Right cardiac atrium (tissue), 5 donors: ENCODE measurements around the gene SSRP1. TPM values are rescaled to one million over a fixed set of nuclear protein-coding genes. Genes with fewer than 3 reads are reported as not detected.

ENCODE experiments used
- ATAC-seq, 2 donors: fragments of 200-7000 bp; cut with Tn5 transposase; one replicate each; pipeline versions ENCODE4 v1.8.0 to v1.9.1; 2020; ENCODE audit warnings: moderate library complexity in 2 of 2, mild to moderate bottlenecking in 1 of 2
- DNase-seq, 3 donors: peaks; one replicate each; pipeline ENCODE4 v3.0.0-alpha.2; 2020
- H3K27ac ChIP-seq: one replicate; pipeline ENCODE4 v1.5.1; 2013; ENCODE audit warnings: mild to moderate bottlenecking, low read length, control low read depth, moderate library complexity
- H3K27me3 ChIP-seq: one replicate; pipeline ENCODE4 v1.6.1; 2013; ENCODE audit not compliant: control insufficient read depth, insufficient read depth
- H3K4me1 ChIP-seq: one replicate; pipeline ENCODE4 v1.6.1; 2013; ENCODE audit warnings: low read length; ENCODE audit not compliant: control insufficient read depth, insufficient read depth
- H3K4me3 ChIP-seq: one replicate; pipeline ENCODE4 v1.5.1; 2013; ENCODE audit warnings: low read length, control low read depth
- H3K9me3 ChIP-seq: one replicate; pipeline ENCODE4 v1.6.1; 2013; ENCODE audit warnings: low read length; ENCODE audit not compliant: control insufficient read depth
- WGBS: extraction: QIAGEN DNeasy Blood & Tissue Kit; methylation state at CpG from one replicate; pipeline ENCODE4 v1.1.7; 2013; 5-methylcytosine and 5-hydroxymethylcytosine counted together
- intact Hi-C, 4 donors: fragments of 100-400 bp; cut with DNase I; formaldehyde crosslinking; loops; one replicate each; pipeline versions ENCODE4 v1.11.0 to v1.14.0; 2022 to 2023
- polyA plus RNA-seq: library from polyadenylated mRNA; stranded (reverse); fragments of 200-250 nt; gene quantifications from one replicate; pipeline ENCODE4 v1.2.3, GENCODE V29; 2013
- total RNA-seq, 4 donors: library from RNA; stranded (reverse); fragmentation: NEBNext Ultra II Directional; extraction: Animal tissue kit (Norgen Biotek cat#: 25700); gene quantifications; one replicate each; pipeline ENCODE4 v1.2.1, GENCODE V29; 2021
- donor health status: healthy with polysubstance abuse.
- donor health status: DM: no; HTN: yes; CAD: no.
- donor health status: DM: no; HTN: no; CAD: no.
- donor health status: DM: no; HTN: yes; CAD: no; lungs with severe emphysema.
- donor health status: DM: yes; HTN: yes; CAD: no.

SSRP1 gene
- total and polyA plus RNA-seq, 5 donors, result 35.0 to 46.6 (median 43.3) TPM

DNA sequence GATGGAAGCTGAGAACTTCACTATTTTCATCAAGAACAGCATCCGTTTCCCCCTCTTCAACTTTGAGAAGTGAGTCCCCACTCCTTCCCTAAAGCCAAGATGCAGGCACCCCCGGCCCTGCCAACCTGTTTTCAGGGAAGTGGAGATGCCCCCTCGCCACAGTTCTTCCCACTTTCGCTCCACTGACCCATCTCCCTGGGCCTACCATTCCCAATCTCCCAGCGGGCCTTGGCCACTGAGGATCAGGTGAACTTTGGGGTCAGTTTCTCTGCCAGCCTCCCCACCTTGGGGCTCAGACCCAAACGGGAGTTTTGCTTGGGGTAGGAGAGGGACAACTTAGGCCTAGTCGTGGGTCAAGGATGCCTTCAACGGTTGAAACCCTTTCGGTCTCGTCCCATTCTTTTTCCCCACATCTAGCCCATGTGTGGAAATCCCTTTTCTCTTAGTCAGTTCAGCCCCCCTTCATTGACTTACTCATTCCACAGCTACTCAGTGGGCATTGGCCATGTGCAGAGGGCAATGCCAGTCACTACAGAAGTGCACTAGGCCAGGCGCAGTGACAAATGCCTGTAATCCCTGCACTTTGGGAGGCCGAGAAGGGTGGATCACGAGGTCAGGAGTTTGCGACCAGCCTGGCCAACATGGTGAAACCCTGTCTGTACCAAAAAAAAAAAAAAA, 13.1 kb upstream of the SSRP1 start:
- 92% methylated on average over 14 of the region's 14 CpGs for WGBS
- intact Hi-C loops, result loop anchor here in 3 of 4 donors (5.0 to 10.0 kb wide), 6 partner anchors 106 to 296 kb away; partner anchors contain the start of gene YPEL4 (in 3 of the 3)
- Histone ChIP-seq H3K4me1 (no peaks in the 10 kb centered on the region), H3K4me3 (no peak overlapping the region), H3K27ac (no peak overlapping the region), H3K9me3 (no peaks in the 10 kb centered on the region), H3K27me3 (no peaks in the 10 kb centered on the region)
- no peak for ATAC-seq
- DNase-seq, result no peak

DNA sequence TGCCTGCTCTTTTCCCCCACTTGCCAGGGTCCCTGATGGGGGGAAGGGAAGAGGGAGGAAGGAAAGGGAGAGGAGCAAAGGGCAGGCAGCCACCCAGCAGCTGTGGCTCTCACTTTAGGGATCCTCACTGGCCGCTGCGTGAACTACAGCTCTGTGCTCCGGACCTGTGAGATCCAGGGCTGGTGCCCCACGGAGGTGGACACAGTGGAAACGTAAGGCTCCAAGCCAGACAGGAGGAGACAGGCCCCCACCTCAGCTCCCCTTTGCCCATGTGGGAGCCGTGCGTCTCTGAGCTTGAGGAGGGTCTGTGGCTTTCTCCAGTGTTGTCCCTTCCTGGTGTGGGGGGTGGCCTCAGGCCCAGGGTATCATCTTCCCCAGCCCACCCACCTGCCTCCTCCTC, 12.4 kb upstream of the SSRP1 start:
- DNase-seq, result no peak
- intact Hi-C loops, result loop anchor here in 3 of 4 donors (5.0 to 10.0 kb wide), 6 partner anchors 107 to 297 kb away; partner anchors contain the start of gene YPEL4 (in 3 of the 3)

DNA sequence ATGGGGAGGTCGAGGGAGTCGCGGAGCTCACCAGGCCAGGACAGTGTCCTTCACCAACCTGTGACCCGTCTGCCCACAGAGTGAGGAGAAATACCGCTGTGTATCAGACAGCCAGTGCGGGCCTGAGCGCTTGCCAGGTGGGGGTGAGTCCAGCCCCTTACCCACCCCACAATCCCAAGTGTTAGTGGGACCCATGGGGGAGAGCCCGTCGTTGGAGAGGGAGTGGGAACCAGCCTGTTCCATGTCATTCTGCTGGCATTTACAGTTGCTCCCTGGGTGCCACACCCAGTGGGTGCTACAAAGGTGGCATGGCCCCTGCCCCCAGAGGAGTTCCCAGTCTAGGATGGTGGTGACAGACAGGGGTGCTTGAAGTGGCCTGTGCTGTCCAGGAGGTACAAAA, 11.6 kb upstream of the SSRP1 start:
- WGBS, result 85% methylated on average over 9 of the region's 9 CpGs
- H3K27ac ChIP-seq, result no peak overlapping the region
- H3K27me3 ChIP-seq, result no peaks in the 10 kb centered on the region
- intact Hi-C loops, result loop anchor here in 3 of 4 donors (5.0 to 10.0 kb wide), 6 partner anchors 107 to 297 kb away; partner anchors contain the start of gene YPEL4 (in 3 of the 3)
- no peak for DNase-seq
- H3K4me3 ChIP-seq, result no peak overlapping the region
- H3K4me1 ChIP-seq, result no peaks in the 10 kb centered on the region
- H3K9me3 ChIP-seq, result no peaks in the 10 kb centered on the region
- ATAC-seq, result no peak

More for the DNA sequence above, 12.4 kb upstream of the SSRP1 start:
- ATAC-seq, result no peak
- 74% methylated on average over 7 of the region's 7 CpGs for WGBS
- Histone ChIP-seq H3K4me1 (no peaks in the 10 kb centered on the region), H3K27me3 (no peaks in the 10 kb centered on the region), H3K4me3 (no peak overlapping the region), H3K9me3 (no peaks in the 10 kb centered on the region), H3K27ac (no peak overlapping the region)

- peak; percentile 63 to 84 (median 81) for DNase-seq
- intact Hi-C loops, result loop anchor here in 3 of 4 donors (5.0 to 10.0 kb wide), 6 partner anchors 109 to 299 kb away; partner anchors contain the start of gene YPEL4 (in 3 of the 3)
These were observed 10.0 kb upstream of the SSRP1 start for GRCh38 chr11:57345555-57346211.

DNA sequence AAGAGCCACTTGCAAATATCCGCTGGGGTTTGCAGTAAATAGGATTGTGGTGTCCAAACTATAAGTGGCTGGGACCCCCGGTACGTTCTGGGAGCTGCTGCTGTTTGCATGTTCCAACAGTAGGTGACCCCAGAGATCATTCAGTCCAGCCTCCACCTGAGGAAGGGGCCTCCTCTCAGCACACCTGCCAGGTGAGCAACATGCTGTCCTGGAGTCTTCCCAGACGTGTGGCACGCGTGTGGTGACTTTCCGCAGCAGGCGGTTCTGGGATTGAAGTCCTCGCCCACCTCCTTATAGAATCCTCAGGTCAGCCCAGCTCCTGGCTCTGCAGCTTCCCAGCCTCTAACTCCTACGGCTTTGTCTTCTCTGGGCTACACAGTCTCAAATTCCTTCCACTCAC, 9.1 kb upstream of the SSRP1 start:
- intact Hi-C loops, result loop anchor here in 3 of 4 donors (5.0 to 10.0 kb wide), 6 partner anchors 110 to 300 kb away; partner anchors contain the start of gene YPEL4 (in 3 of the 3)
- H3K27ac ChIP-seq, result no peak overlapping the region
- DNase-seq (no peak), ATAC-seq (no peak)
- no peak overlapping the region for H3K4me3 ChIP-seq
- WGBS, result 93% methylated on average over 10 of the region's 10 CpGs
- no peaks in the 10 kb centered on the region for H3K9me3 ChIP-seq
- no peaks in the 10 kb centered on the region for H3K4me1 ChIP-seq
- no peaks in the 10 kb centered on the region for H3K27me3 ChIP-seq

More at GRCh38 chr11:57345555-57346211, 10.0 kb upstream of the SSRP1 start:
- H3K27me3 ChIP-seq, result no peaks in the 10 kb centered on the region
- no peak overlapping the region for H3K27ac ChIP-seq
- H3K4me1 ChIP-seq, result no peaks in the 10 kb centered on the region
- 17% methylated on average over 11 of the region's 11 CpGs for WGBS
- H3K4me3 ChIP-seq, result no peak overlapping the region
- no peaks in the 10 kb centered on the region for H3K9me3 ChIP-seq
- ATAC-seq, result peak; percentile 76 to 77

DNA sequence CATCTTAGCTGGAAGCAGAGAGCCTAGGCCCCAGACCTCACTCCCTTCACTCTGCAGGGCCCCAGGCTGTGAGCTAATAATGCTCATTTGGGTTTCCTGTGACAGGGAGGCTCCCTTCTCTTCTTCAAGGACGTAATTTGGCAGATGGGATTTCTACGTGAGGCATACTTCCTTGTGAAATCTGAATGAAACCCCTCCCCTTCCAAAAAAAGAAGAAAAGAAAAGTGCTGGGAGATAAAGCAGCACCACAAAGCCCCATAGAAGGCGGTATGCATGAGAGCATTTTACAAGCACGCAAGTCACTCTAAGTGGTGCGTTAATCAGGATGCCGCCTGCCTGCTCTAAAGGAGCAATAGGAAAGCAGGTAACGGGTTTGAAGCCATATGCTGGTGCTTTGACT, 8.1 kb upstream of the SSRP1 start:
- H3K9me3 ChIP-seq, result no peaks in the 10 kb centered on the region
- no peaks in the 10 kb centered on the region for H3K27me3 ChIP-seq
- WGBS, result 67% methylated on average over 7 of the region's 7 CpGs
- no peak for DNase-seq
- H3K4me3 ChIP-seq, result no peak overlapping the region
- no peak overlapping the region for H3K27ac ChIP-seq
- no peaks in the 10 kb centered on the region for H3K4me1 ChIP-seq
- ATAC-seq, result no peak
- intact Hi-C loops, result loop anchor here in 3 of 4 donors (10.0 kb wide), 2 partner anchors 111 to 301 kb away; partner anchors contain the start of gene YPEL4 (in 3 of the 3)

DNA sequence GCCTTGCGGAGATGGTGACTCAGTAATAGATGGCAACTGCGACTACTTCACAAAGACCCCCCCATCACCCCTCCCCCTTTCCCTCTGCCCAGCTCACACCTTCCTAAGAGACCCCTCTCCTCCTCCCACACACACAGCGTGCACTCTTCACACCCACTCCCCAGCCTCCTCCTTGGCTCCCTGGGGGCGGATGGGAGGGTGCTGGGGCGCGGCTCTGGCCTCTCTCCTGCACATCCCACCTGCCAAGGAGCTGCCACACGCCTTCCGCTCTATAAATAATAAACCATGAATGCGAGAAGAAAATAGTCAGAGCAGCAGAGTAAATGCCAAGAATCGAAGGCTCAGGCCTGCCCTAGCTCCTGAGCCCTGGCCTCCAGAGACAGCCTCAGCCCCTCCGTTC, 7.0 kb upstream of the SSRP1 start:
- DNase-seq (no peak), ATAC-seq (no peak)
- Histone ChIP-seq H3K4me1 (no peaks in the 10 kb centered on the region), H3K27ac (no peak overlapping the region), H3K9me3 (no peaks in the 10 kb centered on the region), H3K27me3 (no peaks in the 10 kb centered on the region), H3K4me3 (no peak overlapping the region)
- intact Hi-C loops, result loop anchor here in 3 of 4 donors (10.0 kb wide), 2 partner anchors 112 to 302 kb away; partner anchors contain the start of gene YPEL4 (in 3 of the 3)
- WGBS, result 78% methylated on average over 11 of the region's 11 CpGs

GRCh38 chr11:57341250-57341808, 5.6 kb upstream of the SSRP1 start:
- H3K27me3 ChIP-seq, result no peaks in the 10 kb centered on the region
- ATAC-seq (no peak), DNase-seq (no peak)
- no peak overlapping the region for H3K4me3 ChIP-seq
- WGBS, result 76% methylated on average over 6 of the region's 6 CpGs
- H3K4me1 ChIP-seq, result peaks cover under 1% of the 10 kb centered on the region
- intact Hi-C loops, result loop anchor here in 3 of 4 donors (10.0 kb wide), 2 partner anchors 113 to 303 kb away; partner anchors contain the start of gene YPEL4 (in 3 of the 3)
- H3K27ac ChIP-seq, result no peak overlapping the region
- H3K9me3 ChIP-seq, result no peaks in the 10 kb centered on the region

DNA sequence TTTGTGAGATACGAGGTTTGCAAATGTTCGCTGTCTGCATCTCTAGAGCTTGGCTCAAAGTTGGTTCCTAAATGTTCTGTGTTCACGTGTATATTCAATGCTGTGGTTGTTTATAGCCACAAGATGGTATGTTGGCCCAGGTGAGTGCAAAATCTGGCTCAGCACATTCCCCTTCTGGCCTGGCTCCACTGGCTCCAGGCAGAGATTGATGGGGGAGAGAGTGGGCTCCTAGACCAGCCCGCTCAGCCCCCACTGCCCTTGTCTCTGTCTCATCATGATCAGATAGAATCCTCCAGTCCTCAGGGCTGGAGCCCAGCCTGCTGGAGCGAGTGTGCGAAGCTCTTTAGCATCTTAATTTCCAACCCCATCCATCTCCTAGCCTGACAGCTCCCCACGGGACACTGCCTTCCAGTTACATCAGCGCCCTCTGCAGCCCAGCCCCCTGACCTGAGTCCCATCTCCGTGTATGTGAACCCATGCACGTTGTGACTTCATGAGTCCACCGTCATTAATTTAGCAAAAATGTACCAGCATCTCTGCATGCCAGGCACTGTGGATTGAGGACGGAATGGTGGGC, 4.4 kb upstream of the SSRP1 start:
- no peaks in the 10 kb centered on the region for H3K9me3 ChIP-seq
- 37% methylated on average over 12 of the region's 12 CpGs for WGBS
- intact Hi-C loops, result loop anchor here in 3 of 4 donors (10.0 kb wide), 2 partner anchors 115 to 305 kb away; partner anchors contain the start of gene YPEL4 (in 3 of the 3)
- DNase-seq, result no peak
- H3K27me3 ChIP-seq, result no peaks in the 10 kb centered on the region
- H3K4me1 ChIP-seq, result peaks cover 2% of the 10 kb centered on the region
- no peak for ATAC-seq
- no peak overlapping the region for H3K27ac ChIP-seq
- H3K4me3 ChIP-seq, result no peak overlapping the region

- no peak for DNase-seq
- Histone ChIP-seq H3K27me3 (no peaks in the 10 kb centered on the region), H3K9me3 (no peaks in the 10 kb centered on the region), H3K4me3 (no peak overlapping the region), H3K4me1 (peaks cover 2% of the 10 kb centered on the region), H3K27ac (no peak overlapping the region)
- ATAC-seq, result no peak
- WGBS, result 82% methylated on average over 5 of the region's 5 CpGs
- intact Hi-C loops, result no loop called here
These were observed 3.6 kb upstream of the SSRP1 start for GRCh38 chr11:57339328-57339727.
